ENCODE results near the gene TMEM171.

- TF ChIP-seq CTCF (IDR thresholded peaks at IDR 0.05): peak; percentile 39; the same call in 1 of the 2 replicates
- no peak for TF ChIP-seq MAX (CRISPR knock-in tag; IDR thresholded peaks at IDR 0.05)
- no peak for TF ChIP-seq ZNF232 (CRISPR knock-in tag; IDR thresholded peaks at IDR 0.05)
- no peak for TF ChIP-seq CREB1 (CRISPR knock-in tag; IDR thresholded peaks at IDR 0.05)
- TF ChIP-seq ZNF423 (CRISPR knock-in tag; IDR thresholded peaks at IDR 0.05): no peak
- TF ChIP-seq FOXJ3 (CRISPR knock-in tag; IDR thresholded peaks at IDR 0.05; ENCODE audit: borderline replicate concordance): no peak
- no peak for TF ChIP-seq NR2C2 (CRISPR knock-in tag; IDR thresholded peaks at IDR 0.05)
- TF ChIP-seq ATF3 (CRISPR knock-in tag; conservative IDR thresholded peaks at IDR 0.05): no peak
- TF ChIP-seq E2F1 (CRISPR knock-in tag; IDR thresholded peaks at IDR 0.05): no peak
- TF ChIP-seq ZNF512 (CRISPR knock-in tag; IDR thresholded peaks at IDR 0.05; ENCODE audit: borderline replicate concordance): no peak
- TF ChIP-seq ESRRA (CRISPR knock-in tag; IDR thresholded peaks at IDR 0.05; ENCODE audit: borderline replicate concordance): no peak
Measured at GRCh38 chr5:73135429-73136054, 15.2 kb downstream of the TMEM171 start.

Measured in WTC11 (cell line).